Large intestine (tissue), 3 donors: ENCODE data around the gene DDX41. TPM values are rescaled to one million over a fixed set of nuclear protein-coding genes. Genes with fewer than 3 reads are reported as not detected.

Experiments
- DNase-seq, 2 donors: peaks; one replicate each; pipeline versions ENCODE4 v3.0.0 to v3.0.0-alpha.2; 2013
- H3K27ac ChIP-seq: one replicate; pipeline ENCODE4 v1.5.1; 2013; ENCODE audit warnings: low read length
- H3K27me3 ChIP-seq: 2 replicates; pipeline ENCODE4 v1.6.1; 2013; ENCODE audit warnings: low read length; ENCODE audit not compliant: control insufficient read depth, insufficient read depth
- H3K36me3 ChIP-seq: 2 replicates; pipeline ENCODE4 v1.6.1; 2013; ENCODE audit warnings: low read length; ENCODE audit not compliant: control insufficient read depth, insufficient read depth
- H3K4me1 ChIP-seq: one replicate; pipeline ENCODE4 v1.6.1; 2013; ENCODE audit warnings: low read length; ENCODE audit not compliant: control insufficient read depth, insufficient read depth
- H3K4me3 ChIP-seq: one replicate; pipeline ENCODE4 v1.5.1; 2013; ENCODE audit warnings: low read length
- H3K9me3 ChIP-seq: one replicate; pipeline ENCODE4 v1.6.1; 2013; ENCODE audit warnings: mild to moderate bottlenecking, low read depth, low read length, moderate library complexity; ENCODE audit not compliant: control insufficient read depth
- WGBS: methylation state at CpG from one replicate; pipeline ENCODE4 v1.1.5; 2013; ENCODE audit warnings: low lambda C conversion rate; ENCODE audit not compliant: insufficient coverage; 5-methylcytosine and 5-hydroxymethylcytosine counted together
- polyA plus RNA-seq: library from polyadenylated mRNA; unstranded; fragments of 120-200 nt; gene quantifications from one replicate; pipeline ENCODE4 v1.2.1, GENCODE V29; 2013

DDX41 gene
- polyA plus RNA-seq, 1 donor: 94.2 TPM

DNA sequence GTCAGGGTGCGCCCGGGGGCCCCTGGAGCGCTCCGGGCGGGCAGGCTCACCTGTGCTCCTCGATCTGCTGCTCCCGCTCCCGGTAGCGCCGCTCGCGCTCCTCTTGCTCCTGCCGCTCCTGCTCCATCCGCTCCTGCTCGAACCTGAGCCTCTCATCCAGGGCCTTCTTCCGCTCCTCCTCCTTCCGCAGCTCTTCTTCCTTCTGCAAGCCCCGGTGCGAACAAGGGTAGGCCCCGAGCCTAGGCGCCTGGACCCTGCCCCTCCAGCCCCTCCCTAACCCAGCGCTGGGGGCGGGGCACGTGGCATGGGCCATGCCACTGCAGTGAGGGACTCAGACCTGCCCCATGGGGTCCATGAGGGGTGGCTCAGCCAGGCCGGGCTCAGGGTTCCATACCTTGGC, 49.9 kb downstream of the DDX41 start:
- Histone ChIP-seq H3K27me3 (peaks cover 5% of the 10 kb centered on the region), H3K36me3 (peaks cover 30% of the 10 kb centered on the region)

DNA sequence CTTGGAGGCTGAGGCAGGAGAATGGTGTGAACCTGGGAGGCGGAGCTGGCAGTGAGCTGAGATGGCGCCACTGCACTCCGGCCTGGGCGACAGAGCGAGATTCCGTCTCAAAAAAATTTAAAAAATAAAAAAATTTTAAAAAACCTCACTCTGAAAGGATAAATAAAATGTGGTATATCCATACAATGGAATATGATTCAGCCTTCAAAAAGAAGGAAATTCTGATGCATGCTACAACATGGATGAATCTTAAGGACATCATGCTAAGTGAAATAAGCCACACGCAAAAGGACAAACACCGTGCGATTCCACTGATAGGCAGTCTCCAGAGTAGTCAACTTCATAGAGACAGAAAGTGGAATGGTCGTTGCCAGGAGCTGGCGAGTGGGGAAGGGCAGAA, 51.7 kb downstream of the DDX41 start:
- peaks cover 31% of the 10 kb centered on the region for H3K36me3 ChIP-seq
- peaks cover 4% of the 10 kb centered on the region for H3K9me3 ChIP-seq
- no peak overlapping the region for H3K27ac ChIP-seq
- WGBS: 100% methylated on average over 1 of the region's 11 CpGs
- H3K27me3 ChIP-seq: no peaks in the 10 kb centered on the region
- no peaks in the 10 kb centered on the region for H3K4me1 ChIP-seq
- H3K4me3 ChIP-seq: no peak overlapping the region
- DNase-seq: no peak

More for the DNA sequence above, 49.9 kb downstream of the DDX41 start:
- Histone ChIP-seq H3K9me3 (peaks cover 4% of the 10 kb centered on the region), H3K4me3 (no peak overlapping the region), H3K27ac (no peak overlapping the region), H3K4me1 (peaks cover 1% of the 10 kb centered on the region)
- DNase-seq: no peak
- WGBS: 93% methylated on average over 2 of the region's 25 CpGs

DNA sequence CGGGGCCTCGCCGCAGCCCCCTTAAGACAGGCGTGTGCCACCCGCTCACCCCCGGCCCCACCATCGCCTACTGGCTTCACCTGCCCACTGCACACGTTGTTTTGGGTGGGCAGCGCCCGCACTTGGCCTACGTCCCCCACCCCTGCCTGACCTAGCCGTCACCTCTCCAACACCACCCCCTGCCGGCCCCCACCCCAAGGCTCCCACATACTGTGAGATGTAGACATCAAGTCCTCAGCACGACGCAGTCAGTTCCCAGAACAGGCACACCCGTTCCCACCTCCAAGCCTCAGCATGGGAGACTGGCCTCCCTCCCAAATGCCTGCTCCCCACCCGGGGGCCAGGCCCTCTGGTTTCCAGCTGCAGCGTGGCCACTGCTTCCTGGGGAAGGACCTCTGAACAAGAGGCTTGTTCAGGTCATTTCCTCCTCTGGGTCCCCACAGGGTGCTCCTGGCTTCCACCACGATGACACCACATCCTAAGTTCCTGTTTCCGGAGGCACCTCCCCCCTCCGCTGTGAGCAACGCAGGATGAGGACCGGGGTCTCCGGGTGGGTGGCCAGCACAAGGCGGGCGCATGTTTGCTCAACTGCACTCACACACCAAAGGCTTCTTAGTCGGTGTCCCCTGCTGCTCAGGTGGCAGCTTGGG, 54.6 kb downstream of the DDX41 start:
- Histone ChIP-seq H3K27ac (no peak overlapping the region), H3K36me3 (peaks cover 48% of the 10 kb centered on the region), H3K4me1 (no peaks in the 10 kb centered on the region), H3K9me3 (peaks cover 6% of the 10 kb centered on the region), H3K27me3 (no peaks in the 10 kb centered on the region), H3K4me3 (no peak overlapping the region)
- no peak for DNase-seq
- WGBS: no CpG with 5 or more reads among the region's 27 CpGs

Other genes with a start within 250 kb of the DDX41 start
- 77.5 TPM for gene RAB24, start 213.2 kb downstream of the DDX41 start, polyA plus RNA-seq
- 271 TPM for gene PRELID1, start 213.2 kb downstream of the DDX41 start, polyA plus RNA-seq
- 14.9 TPM for gene MXD3, start 205.1 kb downstream of the DDX41 start, polyA plus RNA-seq
- gene LMAN2, start 165.3 kb downstream of the DDX41 start, polyA plus RNA-seq: 161 TPM
- 20.0 TPM for gene RGS14, start 159.0 kb downstream of the DDX41 start, polyA plus RNA-seq
- not detected for gene SLC34A1, start 132.5 kb downstream of the DDX41 start, polyA plus RNA-seq
- not detected for gene PFN3, start 116.3 kb downstream of the DDX41 start, polyA plus RNA-seq
- gene F12, start 107.4 kb downstream of the DDX41 start, polyA plus RNA-seq: 1.0 TPM
- 16.6 TPM for gene GRK6, start 90.3 kb downstream of the DDX41 start, polyA plus RNA-seq
- 1.7 TPM for gene PRR7, start 70.1 kb downstream of the DDX41 start, polyA plus RNA-seq
- 49.5 TPM for gene DBN1, start 43.3 kb downstream of the DDX41 start, polyA plus RNA-seq
- gene PDLIM7, start 19.4 kb downstream of the DDX41 start, polyA plus RNA-seq: 118 TPM
- gene DOK3, start 7.1 kb downstream of the DDX41 start, polyA plus RNA-seq: 4.7 TPM
- 76.8 TPM for gene FAM193B, start 37.6 kb upstream of the DDX41 start, polyA plus RNA-seq
- gene TMED9, start 75.2 kb upstream of the DDX41 start, polyA plus RNA-seq: 119 TPM
- gene B4GALT7, start 83.2 kb upstream of the DDX41 start, polyA plus RNA-seq: 22.5 TPM